ENCODE data around the gene MYO1E.

MYO1E gene

DNA sequence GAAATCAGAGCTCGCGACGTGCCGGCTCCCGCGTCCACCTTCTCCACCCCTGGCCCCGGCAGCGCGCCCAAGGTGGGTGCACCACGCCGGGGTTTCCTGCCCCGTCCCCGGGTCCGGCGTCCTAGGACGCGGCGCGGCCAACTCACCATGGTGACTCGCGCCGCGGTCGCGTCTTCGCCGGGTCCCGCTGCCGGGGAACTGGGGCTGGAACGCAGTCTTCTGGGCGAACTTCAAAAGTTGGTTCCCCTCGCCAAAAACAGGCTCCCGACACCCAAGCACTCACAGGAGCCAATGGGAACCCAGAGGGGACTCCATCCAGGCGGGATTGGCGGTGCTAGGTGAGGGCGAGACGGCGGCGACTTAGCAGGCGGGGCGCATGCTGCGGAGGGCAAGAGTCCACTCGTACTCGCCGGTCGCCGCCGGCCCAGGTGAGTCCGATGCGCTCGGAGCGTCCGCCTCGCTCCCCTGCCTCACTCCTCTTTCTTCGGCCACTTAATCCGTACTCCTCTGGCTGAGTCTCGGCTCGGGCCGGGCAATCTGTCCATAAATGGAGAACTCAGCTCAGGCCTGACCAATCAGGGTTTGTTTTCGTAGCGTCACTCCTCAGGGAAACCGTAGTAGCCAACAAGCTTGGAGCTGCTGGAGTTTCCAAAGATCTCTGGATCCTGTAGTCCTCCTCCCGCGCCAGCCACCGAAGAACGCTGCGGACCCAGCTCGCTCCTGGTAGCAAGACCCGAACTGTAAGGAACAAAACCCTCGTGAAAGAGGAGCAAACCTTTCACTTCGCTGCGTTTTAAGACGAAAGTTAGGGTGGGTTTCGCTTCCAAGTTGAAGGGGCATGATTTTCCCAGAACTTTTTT, at the start of gene MYO1E:
Gene MYO1E, minus strand, starts transcription at position 520 of the 860 bp plus-strand sequence. Its CDS starts 371 bp downstream, at position 149.
- TF ChIP-seq, protein P1, sequence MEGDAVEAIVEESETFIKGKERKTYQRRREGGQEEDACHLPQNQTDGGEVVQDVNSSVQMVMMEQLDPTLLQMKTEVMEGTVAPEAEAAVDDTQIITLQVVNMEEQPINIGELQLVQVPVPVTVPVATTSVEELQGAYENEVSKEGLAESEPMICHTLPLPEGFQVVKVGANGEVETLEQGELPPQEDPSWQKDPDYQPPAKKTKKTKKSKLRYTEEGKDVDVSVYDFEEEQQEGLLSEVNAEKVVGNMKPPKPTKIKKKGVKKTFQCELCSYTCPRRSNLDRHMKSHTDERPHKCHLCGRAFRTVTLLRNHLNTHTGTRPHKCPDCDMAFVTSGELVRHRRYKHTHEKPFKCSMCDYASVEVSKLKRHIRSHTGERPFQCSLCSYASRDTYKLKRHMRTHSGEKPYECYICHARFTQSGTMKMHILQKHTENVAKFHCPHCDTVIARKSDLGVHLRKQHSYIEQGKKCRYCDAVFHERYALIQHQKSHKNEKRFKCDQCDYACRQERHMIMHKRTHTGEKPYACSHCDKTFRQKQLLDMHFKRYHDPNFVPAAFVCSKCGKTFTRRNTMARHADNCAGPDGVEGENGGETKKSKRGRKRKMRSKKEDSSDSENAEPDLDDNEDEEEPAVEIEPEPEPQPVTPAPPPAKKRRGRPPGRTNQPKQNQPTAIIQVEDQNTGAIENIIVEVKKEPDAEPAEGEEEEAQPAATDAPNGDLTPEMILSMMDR (IDR thresholded peaks at IDR 0.05; ENCODE audit: insufficient read depth, missing control alignments), result no peak
- DNase-seq (ENCODE audit: insufficient read length, low spot score) (peak; percentile 94), FAIRE-seq (no peak)

DNA sequence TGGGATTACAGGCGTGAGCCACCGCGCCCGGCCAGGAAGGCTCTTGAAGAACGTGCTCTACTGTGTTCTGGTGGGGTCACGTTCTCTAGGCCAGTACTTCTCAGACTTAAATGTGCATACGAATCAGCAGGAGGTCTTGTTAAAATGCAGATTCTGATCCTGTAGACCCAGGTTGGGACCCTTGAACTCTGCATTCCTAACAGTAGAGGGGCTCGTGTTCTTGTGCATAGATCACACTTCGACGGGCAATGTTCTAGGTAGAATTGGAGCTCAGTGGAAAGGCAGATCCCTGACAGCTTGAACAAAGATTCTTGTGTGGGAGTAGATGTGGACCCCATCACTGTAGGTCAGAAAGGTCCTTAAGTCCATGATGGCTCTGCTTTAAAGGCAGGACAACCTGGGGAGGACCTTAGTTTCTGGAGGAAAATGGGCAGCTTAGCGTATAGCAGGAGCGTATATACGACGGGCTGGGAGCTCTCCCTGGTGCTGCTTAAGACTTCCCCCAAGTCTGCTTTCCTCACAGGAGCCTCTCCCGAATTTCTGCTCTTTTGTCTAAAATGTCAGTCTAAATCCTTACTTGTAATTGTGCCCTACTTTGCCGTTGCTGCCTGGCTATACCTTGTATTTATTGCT, 48.4 kb upstream of the MYO1E start:
- no peak for FAIRE-seq

DNA sequence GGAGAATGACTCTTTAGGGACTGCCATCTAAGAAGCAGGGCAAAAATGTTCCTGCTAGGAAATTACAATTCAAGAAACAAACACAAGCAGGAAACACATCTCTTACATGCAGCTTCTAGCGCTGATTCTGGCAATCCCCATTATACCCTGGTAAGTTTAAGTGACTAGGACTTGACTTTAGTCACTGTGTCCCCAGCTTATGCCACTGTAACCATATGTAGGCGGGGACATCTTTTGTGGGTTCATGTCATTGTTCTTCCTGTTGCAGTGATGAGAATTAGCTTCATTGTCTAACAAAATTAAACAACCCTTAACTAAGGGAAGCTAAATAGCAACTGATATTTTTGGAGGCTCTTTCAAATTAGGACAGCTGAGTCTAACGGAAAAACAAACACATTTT, 47.4 kb upstream of the MYO1E start:
- DNase-seq (ENCODE audit: insufficient read length, low spot score) (no peak), FAIRE-seq (no peak)
- TF ChIP-seq, protein P1 (IDR thresholded peaks at IDR 0.05; ENCODE audit: insufficient read depth, missing control alignments), result no peak

More for the DNA sequence above, 48.4 kb upstream of the MYO1E start:
- no peak for DNase-seq (ENCODE audit: insufficient read length, low spot score)
- TF ChIP-seq, protein P1 (IDR thresholded peaks at IDR 0.05; ENCODE audit: insufficient read depth, missing control alignments), result no peak

DNA sequence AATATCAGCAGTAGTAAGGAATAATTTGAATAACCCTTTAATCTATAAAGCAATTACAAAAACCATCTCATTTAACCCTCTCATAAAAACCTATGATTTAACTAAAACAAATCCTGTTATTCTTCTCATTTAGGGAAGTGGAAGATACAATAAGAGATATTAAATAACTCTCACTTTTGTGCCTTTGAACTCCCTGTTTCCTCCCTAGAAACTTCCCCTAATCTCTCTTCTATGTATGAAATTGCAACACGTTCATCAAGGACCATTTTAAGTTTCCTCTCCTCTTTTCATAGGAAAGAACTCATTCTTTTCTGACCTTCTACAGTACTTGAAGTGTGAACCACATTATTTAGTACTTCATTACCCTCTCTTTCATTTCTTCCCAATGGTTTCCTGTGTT, 46.5 kb upstream of the MYO1E start:
- TF ChIP-seq, protein P1 (IDR thresholded peaks at IDR 0.05; ENCODE audit: insufficient read depth, missing control alignments), result no peak
- DNase-seq (ENCODE audit: insufficient read length, low spot score), result no peak
- no peak for FAIRE-seq

DNA sequence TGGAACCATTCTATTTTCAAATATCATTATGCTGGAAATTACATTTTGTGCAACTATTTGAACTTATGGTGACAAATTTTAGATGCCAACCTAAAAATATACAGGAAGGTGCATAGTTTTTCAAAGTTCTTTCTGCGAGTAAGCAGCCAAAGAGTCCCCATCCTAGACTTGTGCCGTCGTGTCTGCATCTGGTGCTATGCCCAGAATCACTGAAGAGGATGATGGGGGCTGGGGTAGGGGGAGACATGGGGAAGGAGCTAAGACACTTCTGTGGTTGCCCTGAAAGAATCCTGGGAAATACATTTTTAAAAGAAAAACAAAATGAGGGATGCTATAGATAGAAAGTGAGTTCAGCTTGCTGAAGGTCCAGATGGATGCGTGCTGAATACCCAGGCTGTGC, 44.1 kb upstream of the MYO1E start:
- FAIRE-seq (no peak), DNase-seq (ENCODE audit: insufficient read length, low spot score) (no peak)
- TF ChIP-seq, protein P1 (IDR thresholded peaks at IDR 0.05; ENCODE audit: insufficient read depth, missing control alignments), result no peak

DNA sequence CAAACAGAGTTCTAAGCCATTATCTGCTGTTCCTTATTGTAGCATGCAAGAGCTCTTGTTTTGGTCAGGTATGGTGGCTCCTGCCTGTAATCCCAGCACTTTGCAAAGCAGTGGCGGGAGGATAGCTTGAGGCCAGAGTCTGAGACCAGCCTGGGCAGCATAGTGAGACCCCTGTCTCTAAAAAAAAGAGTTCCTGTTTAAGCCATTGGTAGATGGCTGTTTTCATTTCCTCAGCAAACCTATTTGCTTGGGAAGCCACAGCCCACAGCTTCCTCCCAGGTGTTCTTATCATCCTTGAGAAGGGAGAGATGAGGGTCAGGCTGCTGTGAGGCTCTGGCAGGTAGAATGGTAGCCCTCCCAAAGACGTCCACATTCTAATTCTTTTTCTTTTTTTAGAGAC, 40.9 kb upstream of the MYO1E start:
- TF ChIP-seq, protein P1 (IDR thresholded peaks at IDR 0.05; ENCODE audit: insufficient read depth, missing control alignments), result no peak
- FAIRE-seq (no peak), DNase-seq (ENCODE audit: insufficient read length, low spot score) (no peak)
